Stimulated activated CD8-positive, alpha-beta memory T cell treated with anti-CD3 and anti-CD28 coated beads, Interleukin-12 subunit alpha, Interleukin-12 subunit beta, amount 100 ng/mL, for 1 hour (primary cell): ENCODE results near the gene NFIC.
"Not testable (repeated sequence)": the region's sequence is repeated elsewhere in the genome, so short reads cannot be mapped to it uniquely, and the experiment has no call there.

Experiments
- DNase-seq: peaks from one replicate; pipeline ENCODE4 v3.0.0-alpha.2; 2020; ENCODE audit warnings: low read depth

NFIC gene

DNA sequence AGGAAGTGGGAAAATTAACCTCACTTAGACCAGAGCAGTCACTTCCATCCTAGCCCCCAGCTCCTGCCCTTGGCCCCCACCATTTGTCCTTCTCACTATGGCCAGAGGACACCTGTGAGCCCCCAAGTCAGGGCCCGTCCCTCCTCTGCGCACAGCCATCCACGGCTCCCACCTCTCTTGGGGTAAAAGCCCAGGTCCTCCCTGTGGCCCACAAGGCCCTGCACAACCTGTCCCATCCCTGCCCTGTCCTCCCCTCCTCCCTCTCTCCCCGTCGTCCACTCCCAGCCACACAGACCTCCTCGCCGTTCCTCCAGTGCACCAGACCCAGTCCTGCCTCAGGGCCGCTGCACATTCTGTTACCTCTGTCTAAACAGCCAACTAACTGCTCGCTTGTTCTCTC lies 60.0 kb downstream of the NFIC start:
- DNase-seq: no peak

DNA sequence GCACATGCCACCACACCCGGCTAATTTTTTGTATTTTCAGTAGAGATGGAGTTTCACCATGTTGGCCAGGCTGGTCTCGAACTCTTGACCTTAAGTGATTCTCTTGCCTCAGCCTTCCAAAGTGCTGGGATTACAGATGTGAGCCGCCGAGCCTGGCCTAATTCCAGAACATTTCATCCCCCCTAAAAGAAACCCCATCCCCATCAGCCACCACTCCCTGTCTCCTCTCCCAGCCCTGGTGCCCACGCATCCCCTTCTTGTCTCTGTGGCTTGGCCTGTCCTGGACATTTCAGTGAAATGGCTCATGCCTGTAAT lies 63.9 kb downstream of the NFIC start:
- not testable (repeated sequence) for DNase-seq

DNA sequence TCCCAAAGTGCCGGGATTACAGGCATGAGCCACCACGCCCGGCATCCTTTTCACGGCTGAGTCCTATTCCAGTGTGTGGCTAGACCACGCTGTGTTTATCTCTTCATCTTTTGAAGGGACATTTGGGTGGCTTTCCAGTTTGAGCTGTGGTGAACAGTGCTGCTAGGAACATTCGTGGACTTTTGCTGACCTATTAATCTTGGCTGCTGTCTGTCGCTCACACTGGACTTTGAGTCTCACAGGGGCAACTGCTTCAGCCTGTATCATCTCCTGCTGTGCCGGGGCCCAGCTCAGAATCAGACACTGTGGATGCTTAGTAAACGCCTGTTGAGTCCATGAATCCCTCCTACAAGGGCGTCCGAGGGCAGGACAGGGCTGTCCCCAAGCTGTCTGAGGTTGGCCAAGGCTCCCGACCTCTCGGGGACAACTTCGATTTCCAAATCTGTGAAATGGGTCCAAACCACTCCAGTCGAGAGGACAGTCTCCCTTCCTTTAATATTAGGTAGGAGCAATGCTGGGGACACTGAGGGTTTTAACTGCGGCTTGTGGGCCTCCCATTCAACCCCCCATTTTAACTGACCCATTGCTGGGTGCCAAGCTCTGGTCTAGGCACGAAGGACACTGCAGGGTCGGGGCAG lies 65.5 kb downstream of the NFIC start:
- no peak for DNase-seq

DNA sequence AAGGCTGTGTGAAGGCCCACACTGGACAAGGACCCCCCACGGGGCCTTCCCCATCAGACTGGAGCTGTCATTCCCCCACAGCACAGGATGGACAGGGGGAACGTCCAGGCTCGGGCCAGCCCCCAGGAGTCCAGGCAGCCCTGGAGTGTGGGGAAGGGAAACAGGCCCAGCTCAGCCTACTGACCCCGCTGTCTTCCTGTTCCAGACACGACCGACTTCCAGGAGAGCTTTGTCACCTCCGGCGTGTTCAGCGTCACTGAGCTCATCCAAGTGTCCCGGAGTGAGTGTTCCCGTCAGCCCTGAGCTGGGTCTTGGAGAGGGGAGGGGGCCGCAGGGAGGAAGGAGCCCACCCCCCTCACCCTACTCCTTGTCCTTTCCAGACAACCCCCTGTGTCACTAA lies 66.9 kb downstream of the NFIC start:
- DNase-seq: no peak

DNA sequence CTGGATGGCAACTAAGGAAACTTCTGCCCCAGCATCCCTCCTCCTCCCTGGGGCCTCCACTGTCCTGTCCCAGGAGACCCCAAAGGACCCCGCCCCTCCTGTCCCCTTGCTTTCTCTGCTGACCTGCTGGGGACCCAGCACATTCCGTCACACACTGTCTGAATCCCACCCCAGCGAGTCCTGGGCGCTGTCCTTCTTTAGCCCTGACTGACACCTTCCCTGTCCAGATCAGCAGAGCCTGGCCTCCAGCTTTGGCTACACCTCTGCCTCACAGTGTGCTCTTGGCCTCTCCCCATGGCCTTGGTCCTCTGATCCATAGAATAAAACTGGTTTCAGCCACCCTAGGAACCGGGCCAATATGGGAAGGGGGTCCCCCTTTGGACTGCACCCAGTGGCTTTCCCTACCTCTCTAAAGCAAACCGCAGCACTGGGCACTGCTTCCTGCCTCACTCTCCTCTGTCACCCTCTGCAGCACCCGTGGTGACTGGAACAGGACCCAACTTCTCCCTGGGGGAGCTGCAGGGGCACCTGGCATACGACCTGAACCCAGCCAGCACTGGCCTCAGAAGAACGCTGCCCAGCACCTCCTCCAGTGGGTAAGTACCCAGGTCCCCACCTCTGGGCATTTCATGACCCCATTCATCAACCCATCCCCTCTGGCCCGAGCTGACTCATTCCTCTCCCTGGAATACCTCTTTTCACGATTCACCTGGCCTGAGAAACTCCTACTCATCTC lies 67.6 kb downstream of the NFIC start:
- no peak for DNase-seq

DNA sequence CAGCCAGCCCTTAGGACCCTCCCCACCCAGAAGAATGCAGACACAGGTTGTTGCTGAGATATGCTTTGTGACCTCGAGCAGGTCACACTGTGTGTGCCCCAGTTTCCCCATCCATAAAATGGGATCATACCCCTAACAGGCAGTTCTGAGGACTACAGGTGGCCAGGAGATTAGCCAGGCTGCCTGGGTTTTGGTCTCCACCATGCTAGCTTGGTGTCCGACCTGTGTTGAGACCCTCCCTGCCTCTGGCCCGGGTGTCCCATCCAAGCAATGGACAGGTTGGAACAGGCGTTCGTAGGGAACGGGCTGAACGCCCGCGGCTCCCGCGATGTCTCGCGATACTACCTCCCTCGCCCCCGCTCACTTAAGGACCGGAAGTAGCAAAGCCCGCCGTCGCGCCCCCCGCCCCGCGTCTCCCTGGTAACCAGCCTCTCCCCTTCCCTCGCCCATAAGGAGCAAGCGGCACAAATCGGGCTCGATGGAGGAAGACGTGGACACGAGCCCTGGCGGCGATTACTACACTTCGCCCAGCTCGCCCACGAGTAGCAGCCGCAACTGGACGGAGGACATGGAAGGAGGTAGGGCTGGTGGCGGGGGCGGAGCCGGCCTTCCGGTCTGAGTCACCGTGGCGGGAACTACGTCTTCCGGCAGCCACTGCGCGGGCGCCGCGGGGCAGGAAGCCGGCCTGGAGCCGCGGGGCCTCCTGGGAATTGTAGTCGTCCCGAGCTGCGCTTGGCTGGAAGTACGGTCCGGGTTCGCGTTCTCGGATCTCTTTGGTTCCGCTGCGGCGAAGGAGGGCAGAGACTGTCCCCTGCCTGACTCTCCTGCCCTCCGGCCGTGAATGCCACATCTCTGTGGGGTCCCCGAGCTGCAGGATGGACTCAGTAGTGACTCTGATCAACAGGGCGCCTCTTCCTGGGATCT lies 68.5 kb downstream of the NFIC start:
- DNase-seq: peak; percentile 92

DNA sequence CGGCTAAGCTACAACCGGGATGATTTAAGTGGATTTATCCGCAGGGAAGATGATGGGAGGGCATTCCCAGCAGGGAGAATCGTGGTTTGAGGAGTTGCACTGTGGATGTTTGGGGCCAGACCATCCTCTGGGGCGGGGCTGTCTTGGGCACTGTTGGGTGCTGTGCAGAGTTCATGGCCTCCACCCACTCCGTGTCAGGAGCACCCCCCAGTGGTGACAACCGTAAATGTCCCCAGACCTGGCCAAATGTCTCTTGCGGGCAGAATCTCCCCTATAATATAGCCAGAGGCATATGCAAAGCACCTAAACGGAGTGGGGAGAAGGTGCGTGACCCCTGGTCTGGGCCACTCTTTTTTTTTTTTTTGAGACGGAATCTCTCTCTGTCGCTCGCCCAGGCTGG lies 73.7 kb downstream of the NFIC start:
- DNase-seq: peak; percentile 26

DNA sequence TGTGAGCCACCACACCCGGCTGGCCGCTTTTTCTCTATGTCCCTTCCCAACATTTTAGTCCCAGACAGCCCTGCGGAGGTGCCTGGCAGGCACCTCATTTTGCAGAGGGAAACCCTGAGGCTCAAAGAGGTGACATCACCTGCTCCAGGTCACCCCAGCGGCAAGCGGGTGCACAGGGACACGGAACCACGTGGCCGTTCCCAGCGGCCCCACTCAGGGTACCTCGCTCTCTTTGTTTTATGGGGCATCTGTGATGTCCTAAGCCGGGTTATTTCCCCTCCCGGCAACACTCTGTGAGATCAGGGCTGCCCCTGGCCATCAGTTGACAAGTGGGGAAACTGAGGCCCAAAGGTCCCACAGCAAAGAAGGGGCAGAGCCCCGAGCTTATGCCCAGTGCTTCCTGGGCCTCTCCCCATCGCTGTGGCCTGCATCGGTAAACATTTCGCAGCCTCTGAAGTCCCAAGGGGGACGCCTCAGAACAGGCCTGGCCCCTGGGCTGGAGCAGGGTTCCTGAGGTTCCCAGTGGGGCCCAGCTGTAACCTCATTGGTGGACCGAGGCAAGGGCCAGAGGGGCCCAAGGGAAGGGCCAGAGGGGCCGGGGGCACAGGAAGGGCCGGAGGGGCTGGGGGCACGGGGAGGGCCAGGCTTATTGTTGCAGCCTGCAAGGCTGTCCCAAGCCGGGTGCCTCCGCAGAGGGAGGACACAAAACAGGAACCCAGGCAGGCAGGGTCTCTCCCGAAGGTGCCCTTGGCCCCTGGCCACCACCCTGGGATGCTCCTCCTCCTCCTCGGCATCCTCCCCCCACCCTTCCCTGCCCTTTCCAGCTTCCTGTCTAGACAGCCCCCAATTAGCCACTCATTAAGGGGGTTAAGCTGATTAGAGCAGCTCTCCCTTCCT lies 75.0 kb downstream of the NFIC start:
- DNase-seq: no peak

DNA sequence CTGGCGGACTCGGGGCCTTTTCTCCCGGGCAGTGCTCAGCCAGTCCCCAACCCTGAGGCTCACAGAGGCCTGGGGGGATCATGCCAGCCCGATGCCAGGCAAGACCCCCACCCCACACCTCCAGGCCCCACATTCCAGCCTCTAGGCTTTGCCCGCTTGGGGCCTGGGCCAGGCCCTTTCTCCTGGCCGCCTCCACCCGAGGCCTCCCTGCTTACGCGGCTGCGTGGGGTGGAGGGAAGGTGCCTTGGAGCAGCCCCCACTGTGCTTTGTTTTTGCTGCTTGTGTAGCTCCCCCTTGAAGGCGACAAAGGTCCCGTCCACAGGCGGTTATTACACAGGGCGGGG lies 75.6 kb downstream of the NFIC start:
- no peak for DNase-seq

DNA sequence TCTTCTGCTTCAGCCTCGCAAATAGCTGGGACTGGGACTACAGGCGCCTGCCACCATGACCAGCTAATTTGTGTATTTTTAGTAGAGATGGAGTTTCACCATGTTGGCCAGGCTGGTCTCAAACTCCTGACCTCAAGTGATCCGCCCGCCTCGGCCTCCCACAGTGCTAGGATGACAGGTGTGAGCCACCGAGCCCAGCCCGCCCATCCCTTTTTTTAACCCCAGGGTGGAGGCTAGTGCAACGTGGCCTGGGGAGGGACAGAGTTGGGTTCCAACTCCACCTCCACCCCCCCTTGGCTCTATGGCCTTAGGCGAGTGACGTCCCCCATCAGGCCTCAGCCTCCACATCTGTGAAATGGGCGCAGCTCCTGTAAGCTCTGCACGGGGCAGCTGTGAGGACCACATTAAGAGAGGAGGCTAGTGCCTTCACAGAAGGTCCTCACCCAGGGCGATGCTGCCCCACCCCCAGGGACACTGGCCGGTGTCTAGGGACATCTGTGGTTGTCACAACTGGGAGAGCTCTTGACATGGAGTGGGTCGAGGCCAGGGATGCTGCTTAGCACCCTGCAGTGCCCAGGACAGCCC lies 76.2 kb downstream of the NFIC start:
- no peak for DNase-seq

DNA sequence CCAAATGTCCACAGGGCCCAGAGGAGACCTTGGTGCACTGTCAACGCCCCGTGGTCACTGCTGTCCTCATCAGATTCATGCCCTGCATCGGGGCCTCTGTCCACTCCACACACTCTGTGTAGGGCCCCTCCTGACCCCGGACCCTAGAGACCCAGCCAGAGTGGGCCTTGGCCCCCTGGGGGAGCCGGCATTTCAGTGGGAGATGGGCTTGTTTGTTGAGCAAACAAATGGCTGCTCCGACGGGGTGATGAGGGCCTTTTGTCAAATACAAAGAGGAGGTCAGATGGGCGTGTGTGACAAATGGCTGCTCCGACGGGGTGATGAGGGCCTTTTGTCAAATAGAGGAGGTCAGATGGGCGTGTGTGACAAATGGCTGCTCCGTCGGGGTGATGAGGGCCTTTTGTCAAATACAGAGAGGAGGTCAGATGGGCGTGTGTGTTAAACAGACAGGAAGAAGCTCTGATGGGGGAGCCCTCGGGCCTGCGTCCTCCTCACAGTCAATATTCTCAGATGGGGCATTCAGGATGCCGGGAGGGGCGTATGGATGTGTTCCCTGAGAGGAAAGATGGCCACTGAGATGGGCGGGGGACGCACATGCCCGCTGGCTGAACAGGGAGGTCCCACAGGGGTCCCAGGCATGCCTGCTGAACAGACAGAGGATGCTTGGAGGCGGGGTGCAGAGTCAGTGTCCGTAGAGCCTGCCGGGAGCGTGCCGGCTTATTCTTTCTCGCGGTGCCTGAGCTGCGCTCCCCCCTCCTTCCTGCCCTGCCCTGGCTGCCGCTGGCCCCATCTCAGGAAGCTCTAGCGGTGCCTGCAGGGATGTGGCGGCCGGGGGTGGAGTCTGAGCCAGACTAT lies 77.7 kb downstream of the NFIC start:
- DNase-seq: no peak

DNA sequence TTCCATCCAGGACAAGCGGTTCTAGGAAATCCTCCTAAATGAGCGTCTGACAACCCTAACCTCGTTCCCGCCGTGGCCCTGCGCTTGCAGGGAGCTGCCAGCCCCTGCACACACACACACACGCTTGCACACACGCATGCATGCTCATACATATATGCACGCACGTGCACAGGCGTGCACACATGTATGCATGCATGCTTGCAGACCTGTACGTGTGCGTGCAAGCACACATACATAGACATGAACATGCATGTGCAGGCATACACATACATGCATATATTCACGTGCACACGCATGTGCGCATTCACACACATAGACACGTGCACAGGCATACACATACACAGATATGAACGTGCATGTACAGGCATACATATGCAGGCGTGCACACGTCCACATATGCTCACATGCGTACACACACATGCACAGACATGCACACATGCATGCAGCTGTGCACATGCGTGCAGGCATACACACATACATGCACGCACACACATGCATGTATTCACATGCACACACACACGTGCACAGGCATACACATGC lies 78.4 kb downstream of the NFIC start:
- DNase-seq: no peak

DNA sequence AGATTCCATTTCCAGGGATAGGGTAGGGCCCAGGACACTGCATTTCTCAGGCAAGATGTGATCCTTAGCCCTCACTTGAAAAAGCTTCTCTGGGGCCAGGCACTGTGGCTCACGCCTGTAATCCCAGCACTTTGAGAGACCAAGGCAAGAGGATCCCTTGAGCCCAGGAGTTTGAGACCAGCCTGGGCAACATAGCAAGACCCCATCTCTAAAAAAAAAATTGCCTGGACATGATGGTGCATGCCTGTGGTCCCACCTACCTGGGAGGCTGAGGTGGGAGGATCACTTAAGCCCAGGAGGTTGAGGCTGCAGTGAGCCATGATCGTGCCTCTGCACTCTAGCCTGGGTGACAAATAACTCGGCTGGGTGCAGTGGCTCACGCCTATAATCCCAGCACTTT lies 80.3 kb downstream of the NFIC start:
- DNase-seq: not testable (repeated sequence)

DNA sequence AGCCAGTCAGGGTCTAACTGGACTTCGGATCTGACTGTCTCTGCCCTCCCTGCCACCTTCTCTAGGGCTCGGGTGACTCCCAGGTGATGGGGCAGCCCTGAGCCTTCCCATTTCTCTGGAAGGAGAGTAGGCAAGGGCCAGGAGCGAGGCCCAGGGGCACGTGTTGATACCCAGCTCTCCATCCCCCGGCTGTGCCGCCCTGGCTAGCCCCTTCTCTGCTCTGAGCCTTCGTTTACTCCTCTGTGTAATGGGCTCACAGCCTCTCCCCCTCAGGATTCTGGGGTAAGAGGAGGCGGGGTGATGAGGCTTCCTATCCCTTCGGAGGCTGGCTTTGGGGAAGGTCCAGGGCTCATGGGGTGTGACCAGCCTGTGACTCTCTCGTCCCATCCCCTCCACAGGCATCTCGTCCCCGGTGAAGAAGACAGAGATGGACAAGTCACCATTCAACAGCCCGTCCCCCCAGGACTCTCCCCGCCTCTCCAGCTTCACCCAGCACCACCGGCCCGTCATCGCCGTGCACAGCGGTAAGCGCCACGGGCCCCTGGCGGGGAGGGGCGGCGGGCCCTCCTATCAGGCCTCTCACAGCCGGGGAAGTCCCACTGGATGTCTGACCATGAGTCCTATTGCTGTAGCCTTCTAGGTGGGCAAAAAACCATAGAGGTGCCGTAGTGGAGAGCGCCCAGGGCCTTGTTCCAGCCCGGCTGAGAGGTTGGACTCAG lies 82.4 kb downstream of the NFIC start:
- DNase-seq: no peak

DNA sequence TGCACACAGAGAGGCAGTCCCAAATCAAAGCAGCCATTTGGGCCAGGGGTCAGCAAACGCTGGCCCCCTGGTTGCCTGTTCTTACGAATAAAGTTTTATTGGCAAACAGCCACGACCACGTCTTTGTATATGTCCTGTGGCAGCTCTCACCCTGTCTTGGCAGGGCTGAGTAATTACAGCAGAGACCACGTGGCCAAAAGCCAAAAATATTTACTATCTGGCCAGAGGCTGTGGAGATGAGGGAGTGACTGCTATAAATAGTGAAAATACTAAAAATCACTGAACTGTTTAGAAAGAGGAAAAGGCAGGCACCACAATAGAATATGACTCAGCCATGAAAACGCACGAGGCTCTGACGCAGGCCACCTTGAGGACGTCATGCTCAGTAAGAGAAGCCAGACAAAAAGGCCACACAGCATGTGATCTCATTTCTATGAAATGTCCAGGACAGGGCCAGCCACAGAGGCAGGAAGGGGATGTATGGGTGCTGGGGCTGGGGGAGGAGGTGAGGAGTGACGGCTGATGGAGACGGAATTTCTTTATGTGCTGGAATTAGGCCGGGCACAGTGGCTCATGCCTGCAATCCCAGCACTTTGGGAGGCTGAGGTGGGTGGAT lies 84.5 kb downstream of the NFIC start:
- DNase-seq: no peak

DNA sequence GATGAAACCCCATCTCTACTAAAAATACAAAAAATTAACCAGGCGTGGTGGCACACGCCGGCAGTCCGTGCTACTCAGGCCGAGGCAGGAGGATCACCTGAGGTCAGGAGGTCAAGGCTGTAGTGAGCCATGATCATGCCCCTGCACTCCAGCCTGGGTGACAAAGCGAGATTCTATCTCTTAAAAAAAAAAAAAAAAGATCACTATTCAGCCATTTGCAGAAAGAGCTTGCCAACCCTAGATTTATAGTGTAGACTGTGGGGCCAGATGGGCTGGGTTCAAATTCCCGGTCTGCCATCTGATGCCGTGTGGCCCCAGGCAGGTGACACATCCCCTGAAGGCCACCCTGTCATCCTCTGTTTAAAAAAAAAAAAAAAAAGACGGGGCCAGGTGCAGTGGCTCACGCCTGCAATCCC lies 85.1 kb downstream of the NFIC start:
- DNase-seq: no peak

DNA sequence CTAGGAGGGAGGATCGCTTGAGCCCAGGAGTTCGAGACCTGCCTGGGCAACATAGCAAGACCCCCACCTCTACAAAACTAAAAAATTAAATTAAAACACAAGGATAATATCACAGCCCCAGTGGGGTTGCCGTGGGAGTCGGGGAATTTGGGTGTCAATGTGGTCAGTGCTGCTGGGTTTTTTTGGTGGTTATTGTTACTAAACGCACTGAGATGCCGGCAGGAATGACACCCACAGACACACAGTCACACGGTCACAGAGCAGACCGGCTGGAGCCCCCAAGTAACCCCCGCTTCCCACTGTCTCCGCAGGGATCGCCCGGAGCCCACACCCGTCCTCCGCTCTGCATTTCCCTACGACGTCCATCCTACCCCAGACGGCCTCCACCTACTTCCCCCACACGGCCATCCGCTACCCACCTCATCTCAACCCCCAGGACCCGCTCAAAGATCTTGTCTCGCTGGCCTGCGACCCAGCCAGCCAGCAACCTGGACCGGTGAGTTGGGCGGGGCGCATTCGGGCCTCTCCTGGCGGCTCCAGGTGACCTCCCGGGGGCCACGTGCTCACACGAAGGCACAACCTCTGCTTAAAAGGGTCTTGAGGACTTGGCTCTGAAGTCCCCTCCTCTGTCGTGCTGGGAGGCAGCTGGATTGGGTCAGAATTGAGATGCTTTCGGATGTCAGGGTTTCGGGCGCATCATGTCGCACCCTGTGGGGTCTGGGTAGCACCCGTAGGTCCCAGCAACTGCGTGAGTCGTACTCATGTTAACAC lies 86.0 kb downstream of the NFIC start:
- no peak for DNase-seq

DNA sequence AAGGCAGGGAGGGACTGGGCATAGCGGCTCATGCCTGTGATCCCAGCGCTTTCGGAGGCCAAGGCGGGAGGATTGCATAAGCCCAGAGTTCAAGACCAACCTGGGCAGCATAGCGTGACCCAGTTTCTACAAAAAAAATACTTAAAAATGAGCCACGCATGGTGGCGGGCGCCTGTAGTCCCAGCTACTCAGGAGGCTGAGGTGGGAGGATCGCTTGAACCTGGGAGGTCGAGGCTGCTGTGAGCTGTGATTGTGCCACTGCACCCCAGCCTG lies 86.5 kb downstream of the NFIC start:
- DNase-seq: not testable (repeated sequence)

DNA sequence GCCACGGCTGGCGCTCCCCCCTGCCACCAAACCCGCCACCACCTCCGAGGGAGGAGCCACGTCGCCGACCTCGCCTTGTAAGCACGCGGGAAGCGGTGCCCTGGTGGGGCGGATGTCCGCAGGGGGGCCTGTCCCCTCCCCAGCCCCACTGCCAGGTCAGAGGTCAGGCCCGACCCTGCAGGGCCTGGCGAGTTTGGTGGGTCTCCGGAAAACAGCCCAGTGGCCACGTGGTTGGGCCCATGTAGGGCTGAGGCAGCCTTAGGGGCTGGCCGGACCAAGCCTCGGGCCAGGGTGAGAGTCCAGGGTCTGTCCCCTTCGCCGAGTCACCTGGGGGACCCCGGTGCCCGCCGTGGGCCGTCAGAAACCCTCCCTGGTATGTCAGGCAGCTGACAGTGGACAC lies 87.5 kb downstream of the NFIC start:
- no peak for DNase-seq
